ENCODE measurements around the gene ZFY. TPM values are rescaled to one million over a fixed set of nuclear protein-coding genes. Genes with fewer than 3 reads are reported as not detected.

Gene ZFY
- total and polyA plus RNA-seq, 7 experiments from 2014 or later: 20.2 to 34.5 (median 22.6) TPM; not detected in 2

DNA sequence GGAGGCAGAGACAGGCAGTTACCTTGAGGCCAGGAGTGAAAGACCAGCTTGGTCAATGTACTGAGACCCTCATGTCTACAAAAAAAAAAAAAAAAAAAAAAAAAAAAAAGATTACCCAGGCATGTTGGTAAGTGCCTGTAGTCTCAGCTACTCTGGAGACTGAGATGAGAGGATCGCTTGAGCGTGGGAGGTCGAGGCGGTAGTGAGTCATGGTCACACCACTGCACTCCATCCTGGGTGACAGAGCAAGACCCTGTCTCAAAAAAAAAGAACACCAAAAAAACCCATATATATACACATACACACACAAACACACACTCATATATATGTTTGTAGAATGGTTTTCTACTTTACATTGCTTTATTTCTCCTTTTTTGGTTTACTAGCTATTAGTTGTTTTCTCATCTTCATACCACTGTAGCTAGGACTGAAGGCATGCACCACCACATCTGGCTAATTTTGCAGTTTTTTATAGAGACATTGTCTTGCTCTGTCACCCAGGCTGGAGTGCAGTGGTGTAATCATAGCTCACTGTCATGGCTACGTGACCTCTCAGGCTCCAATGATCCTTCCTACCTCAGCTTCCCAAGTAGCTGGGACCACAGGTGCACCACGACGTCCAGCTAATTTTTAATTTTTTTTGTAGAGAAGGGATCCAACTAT, 14.5 kb downstream of the ZFY start:
- Mint-ChIP-seq H3K27me3 (no peaks in the 10 kb centered on the region), H3K36me3 (peaks cover 0 to 10% (median 0%) of the 10 kb centered on the region in 5 donors), H3K4me1 (peaks cover 0 to 56% (median 21%) of the 10 kb centered on the region in 7 donors), H3K27ac (no peak overlapping the region), H3K9me3 (no peaks in the 10 kb centered on the region), H3K4me3 (no peak overlapping the region)
- H3K4me3 ChIP-seq (ENCODE audit: low read length): no peak overlapping the region
- ChIA-PET CTCF (interaction anchor here (1.3 kb wide), 1 partner anchor 13 kb away, joined by 3 read pairs; no protein-coding TSS in a partner anchor), POLR2A (no interaction called here)
- intact Hi-C loops (cut with micrococcal nuclease): no loop called here
- ATAC-seq (no peak), DNase-seq (peak in 1 of 9 donors; percentile 24)
- H3K27ac ChIP-seq (ENCODE audit: low read depth, low read length): no peak overlapping the region
- H3K4me1 ChIP-seq (ENCODE audit: control insufficient read depth in 2 of 2, insufficient read depth in 2 of 2, low read length in 2 of 2): peaks cover 0 to 3% of the 10 kb centered on the region in 2 donors
- no peaks in the 10 kb centered on the region for H3K9me3 ChIP-seq (ENCODE audit: control insufficient read depth in 2 of 3, low read length in 3 of 3)
- no peaks in the 10 kb centered on the region for H3K27me3 ChIP-seq (ENCODE audit: control insufficient read depth in 2 of 2, insufficient read depth in 2 of 2, low read length in 2 of 2)
- no peaks in the 10 kb centered on the region for H3K36me3 ChIP-seq (ENCODE audit: control insufficient read depth in 2 of 3, insufficient read depth in 3 of 3, low read length in 3 of 3)

DNA sequence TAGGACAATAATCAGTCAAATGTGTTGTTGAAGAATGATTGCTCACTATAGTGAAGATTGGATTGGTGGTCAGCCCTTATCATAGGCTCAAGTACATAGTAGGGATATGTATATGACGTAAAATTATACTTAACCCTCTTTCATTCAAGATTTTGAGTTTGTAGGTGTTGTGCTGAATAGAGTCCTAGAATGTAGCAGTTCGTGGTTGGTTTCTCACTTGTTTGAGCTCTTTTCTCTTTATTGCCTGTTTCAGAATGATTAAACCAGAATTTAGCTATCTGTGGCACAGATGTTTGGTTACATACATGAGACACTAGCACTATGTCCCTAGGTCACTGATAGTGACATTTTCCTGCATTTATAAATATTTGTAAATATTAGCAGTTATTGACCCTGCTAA, 15.5 kb downstream of the ZFY start:
- ATAC-seq: no peak
- Mint-ChIP-seq H3K4me1 (peaks cover 0 to 63% (median 28%) of the 10 kb centered on the region in 7 donors), H3K27ac (no peak overlapping the region), H3K4me3 (peak overlapping the region in 1 of 10 donors; percentile 8), H3K36me3 (peaks cover 0 to 19% (median 0%) of the 10 kb centered on the region in 5 donors), H3K27me3 (no peaks in the 10 kb centered on the region), H3K9me3 (no peaks in the 10 kb centered on the region)
- CTCF ChIA-PET: interaction anchor here (1.3 kb wide), 1 partner anchor 14 kb away, joined by 3 read pairs; no protein-coding TSS in a partner anchor
- no peak overlapping the region for H3K27ac ChIP-seq (ENCODE audit: low read depth, low read length)
- no peaks in the 10 kb centered on the region for H3K9me3 ChIP-seq (ENCODE audit: control insufficient read depth in 2 of 3, low read length in 3 of 3)
- no peaks in the 10 kb centered on the region for H3K36me3 ChIP-seq (ENCODE audit: control insufficient read depth in 2 of 3, insufficient read depth in 3 of 3, low read length in 3 of 3)
- no peak overlapping the region for H3K4me3 ChIP-seq (ENCODE audit: low read length)
- intact Hi-C loops (cut with micrococcal nuclease): no loop called here
- H3K27me3 ChIP-seq (ENCODE audit: control insufficient read depth in 2 of 2, insufficient read depth in 2 of 2, low read length in 2 of 2): no peaks in the 10 kb centered on the region
- POLR2A ChIA-PET: interaction anchor here (0.6 kb wide), 1 partner anchor 9 kb away, joined by 3 read pairs; no protein-coding TSS in a partner anchor
- DNase-seq: no peak
- peaks cover 3 to 4% of the 10 kb centered on the region in 2 donors for H3K4me1 ChIP-seq (ENCODE audit: control insufficient read depth in 2 of 2, insufficient read depth in 2 of 2, low read length in 2 of 2)

DNA sequence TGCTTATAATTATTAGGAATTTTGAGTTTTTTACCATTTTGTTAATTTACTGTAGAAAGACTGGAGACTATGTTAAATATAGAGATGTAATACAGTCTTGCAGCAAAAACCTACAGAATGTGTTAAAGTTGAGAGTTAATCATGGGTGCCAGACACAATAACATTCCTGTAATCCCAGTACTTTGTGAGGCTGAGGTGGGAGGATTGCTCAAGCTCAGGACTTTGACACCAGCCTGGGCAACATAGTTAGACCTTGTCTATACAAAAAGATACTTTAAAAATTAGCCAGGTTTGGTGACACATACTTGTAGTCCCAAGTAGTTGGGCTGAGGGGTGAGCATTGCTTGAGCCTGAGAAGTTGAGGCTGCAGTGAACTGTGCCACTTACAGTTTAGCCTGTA, 17.7 kb downstream of the ZFY start:
- no peak for DNase-seq
- no peaks in the 10 kb centered on the region for H3K27me3 ChIP-seq (ENCODE audit: control insufficient read depth in 2 of 2, insufficient read depth in 2 of 2, low read length in 2 of 2)
- no peaks in the 10 kb centered on the region for H3K36me3 ChIP-seq (ENCODE audit: control insufficient read depth in 2 of 3, insufficient read depth in 3 of 3, low read length in 3 of 3)
- peaks cover 0 to 61% (median 29%) of the 10 kb centered on the region in 7 donors for H3K4me1 Mint-ChIP-seq
- peaks cover 0 to 24% (median 0%) of the 10 kb centered on the region in 5 donors for H3K36me3 Mint-ChIP-seq
- no peaks in the 10 kb centered on the region for H3K27me3 Mint-ChIP-seq
- no peaks in the 10 kb centered on the region for H3K9me3 Mint-ChIP-seq
- intact Hi-C loops (cut with micrococcal nuclease): no loop called here
- no peak for ATAC-seq
- no peak overlapping the region for H3K27ac ChIP-seq (ENCODE audit: low read depth, low read length)
- no peaks in the 10 kb centered on the region for H3K9me3 ChIP-seq (ENCODE audit: control insufficient read depth in 2 of 3, low read length in 3 of 3)
- H3K4me1 ChIP-seq (ENCODE audit: control insufficient read depth in 2 of 2, insufficient read depth in 2 of 2, low read length in 2 of 2): peaks cover 3 to 4% of the 10 kb centered on the region in 2 donors
- POLR2A ChIA-PET: no interaction called here
- H3K4me3 Mint-ChIP-seq: no peak overlapping the region
- H3K27ac Mint-ChIP-seq: no peak overlapping the region
- CTCF ChIA-PET: no interaction called here
- no peak overlapping the region for H3K4me3 ChIP-seq (ENCODE audit: low read length)

DNA sequence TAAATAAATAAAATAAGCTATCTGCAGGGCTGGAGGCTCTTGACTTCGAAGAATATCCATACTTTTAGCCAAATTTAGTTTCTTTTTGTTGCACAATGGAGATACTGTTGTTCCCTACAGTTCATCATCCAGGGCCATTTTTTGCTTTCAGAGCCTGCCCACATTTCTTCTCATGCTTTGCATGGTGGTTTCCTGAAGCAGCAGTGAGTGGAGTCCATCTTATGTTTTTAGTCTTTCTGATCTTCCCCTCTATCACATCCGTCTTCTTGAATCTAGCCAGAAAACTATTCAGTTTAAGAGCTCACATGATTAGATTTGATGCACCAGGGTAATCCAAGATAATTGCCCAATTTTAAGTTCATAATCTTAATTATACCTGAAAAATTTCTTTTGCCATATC, 19.6 kb downstream of the ZFY start:
- no peaks in the 10 kb centered on the region for H3K27me3 Mint-ChIP-seq
- peaks cover 0 to 29% (median 0%) of the 10 kb centered on the region in 5 donors for H3K36me3 Mint-ChIP-seq
- Histone ChIP-seq H3K36me3 (ENCODE audit: control insufficient read depth in 2 of 3, insufficient read depth in 3 of 3, low read length in 3 of 3) (no peaks in the 10 kb centered on the region), H3K27ac (ENCODE audit: low read depth, low read length) (no peak overlapping the region), H3K9me3 (ENCODE audit: control insufficient read depth in 2 of 3, low read length in 3 of 3) (no peaks in the 10 kb centered on the region), H3K27me3 (ENCODE audit: control insufficient read depth in 2 of 2, insufficient read depth in 2 of 2, low read length in 2 of 2) (no peaks in the 10 kb centered on the region), H3K4me1 (ENCODE audit: control insufficient read depth in 2 of 2, insufficient read depth in 2 of 2, low read length in 2 of 2) (peaks cover 3 to 4% of the 10 kb centered on the region in 2 donors), H3K4me3 (ENCODE audit: low read length) (no peak overlapping the region)
- CTCF ChIA-PET: no interaction called here
- H3K9me3 Mint-ChIP-seq: no peaks in the 10 kb centered on the region
- no peak for ATAC-seq
- peaks cover 0 to 60% (median 23%) of the 10 kb centered on the region in 7 donors for H3K4me1 Mint-ChIP-seq
- H3K4me3 Mint-ChIP-seq: no peak overlapping the region
- no peak for DNase-seq
- POLR2A ChIA-PET: no interaction called here
- H3K27ac Mint-ChIP-seq: peak overlapping the region in 1 of 9 donors; percentile 24
- intact Hi-C loops (cut with micrococcal nuclease): no loop called here

DNA sequence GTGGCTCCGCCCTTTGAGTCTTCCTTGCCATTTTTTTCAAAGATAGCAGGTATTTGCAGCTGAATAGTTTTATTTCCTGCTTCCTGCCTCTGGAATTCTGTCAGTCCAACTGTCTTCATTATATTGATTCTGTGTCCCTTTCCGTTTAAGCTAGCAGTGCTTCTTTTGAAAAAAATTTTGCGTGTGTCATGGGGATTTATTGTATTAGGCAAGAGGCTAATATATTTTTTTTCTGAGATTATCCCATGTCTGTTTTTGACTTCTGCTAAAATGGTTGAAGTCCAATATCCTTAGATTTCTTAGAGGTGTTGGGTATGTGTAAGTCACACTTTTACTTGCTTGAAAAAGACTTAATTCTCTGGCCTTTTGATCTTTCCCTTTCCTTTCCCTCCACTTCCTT, 20.4 kb downstream of the ZFY start:
- ChIA-PET CTCF (interaction anchor here (1.2 kb wide), 1 partner anchor 9 kb away, joined by 3 read pairs; no protein-coding TSS in a partner anchor), POLR2A (no interaction called here)
- Mint-ChIP-seq H3K27me3 (no peaks in the 10 kb centered on the region), H3K4me1 (peaks cover 0 to 61% (median 19%) of the 10 kb centered on the region in 7 donors), H3K4me3 (peak overlapping the region in 2 of 10 donors; percentile 25 to 58), H3K9me3 (no peaks in the 10 kb centered on the region), H3K36me3 (peaks cover 0 to 37% (median 0%) of the 10 kb centered on the region in 5 donors), H3K27ac (no peak overlapping the region)
- DNase-seq (no peak), ATAC-seq (no peak)
- Histone ChIP-seq H3K4me3 (ENCODE audit: low read length) (no peak overlapping the region), H3K4me1 (ENCODE audit: control insufficient read depth in 2 of 2, insufficient read depth in 2 of 2, low read length in 2 of 2) (peaks cover 3 to 4% of the 10 kb centered on the region in 2 donors), H3K27me3 (ENCODE audit: control insufficient read depth in 2 of 2, insufficient read depth in 2 of 2, low read length in 2 of 2) (no peaks in the 10 kb centered on the region), H3K9me3 (ENCODE audit: control insufficient read depth in 2 of 3, low read length in 3 of 3) (no peaks in the 10 kb centered on the region), H3K27ac (ENCODE audit: low read depth, low read length) (no peak overlapping the region), H3K36me3 (ENCODE audit: control insufficient read depth in 2 of 3, insufficient read depth in 3 of 3, low read length in 3 of 3) (no peaks in the 10 kb centered on the region)
- intact Hi-C loops (cut with micrococcal nuclease): no loop called here

DNA sequence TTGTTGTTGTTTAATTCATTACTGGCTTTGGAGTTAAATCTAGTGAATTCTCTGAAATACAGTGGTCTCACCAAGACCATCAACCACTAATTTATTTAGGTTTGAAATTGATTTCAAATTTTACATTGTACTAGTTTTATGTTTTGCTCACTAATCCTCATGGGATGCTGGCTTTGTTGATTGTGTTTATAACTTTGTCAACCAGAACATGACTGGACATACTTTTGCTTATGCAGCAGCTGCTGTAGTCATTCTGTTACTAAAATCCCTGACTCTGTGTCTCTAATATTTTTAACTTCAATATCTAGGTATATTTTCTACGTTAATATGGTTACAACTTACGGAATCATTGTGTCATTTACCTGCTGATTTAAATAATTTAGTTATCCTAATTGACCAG, 26.9 kb downstream of the ZFY start:
- H3K4me1 ChIP-seq (ENCODE audit: control insufficient read depth in 2 of 2, insufficient read depth in 2 of 2, low read length in 2 of 2): no peaks in the 10 kb centered on the region
- no peak for DNase-seq
- Mint-ChIP-seq H3K4me1 (peaks cover 0 to 45% (median 0%) of the 10 kb centered on the region in 7 donors), H3K9me3 (no peaks in the 10 kb centered on the region), H3K27ac (no peak overlapping the region), H3K4me3 (no peak overlapping the region), H3K36me3 (peaks cover 0 to 26% (median 0%) of the 10 kb centered on the region in 5 donors), H3K27me3 (no peaks in the 10 kb centered on the region)
- ChIA-PET POLR2A (no interaction called here), CTCF (no interaction called here)
- no peaks in the 10 kb centered on the region for H3K27me3 ChIP-seq (ENCODE audit: control insufficient read depth in 2 of 2, insufficient read depth in 2 of 2, low read length in 2 of 2)
- H3K27ac ChIP-seq (ENCODE audit: low read depth, low read length): no peak overlapping the region
- no peaks in the 10 kb centered on the region for H3K9me3 ChIP-seq (ENCODE audit: control insufficient read depth in 2 of 3, low read length in 3 of 3)
- H3K4me3 ChIP-seq (ENCODE audit: low read length): no peak overlapping the region
- no peaks in the 10 kb centered on the region for H3K36me3 ChIP-seq (ENCODE audit: control insufficient read depth in 2 of 3, insufficient read depth in 3 of 3, low read length in 3 of 3)
- ATAC-seq: no peak
- intact Hi-C loops (cut with micrococcal nuclease): no loop called here

DNA sequence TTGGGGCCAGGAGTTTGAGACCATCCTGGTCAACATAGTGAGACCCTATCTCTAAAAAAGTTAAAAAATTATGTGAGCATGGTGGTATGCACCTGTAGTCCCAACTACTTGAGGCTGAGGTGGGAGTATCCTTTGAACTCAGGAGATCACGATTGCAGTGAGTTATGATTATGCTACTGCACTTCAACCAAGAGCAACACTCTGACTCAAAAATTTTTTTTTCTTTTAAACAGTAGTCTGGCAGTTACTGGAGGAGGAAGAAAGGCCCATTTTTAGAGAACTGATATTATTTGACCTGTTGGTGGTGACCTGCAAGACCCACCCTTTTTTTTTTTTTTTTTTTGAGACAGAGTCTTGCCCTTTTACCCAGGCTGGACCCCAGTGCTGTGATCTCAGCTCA, 29.6 kb downstream of the ZFY start:
- H3K36me3 ChIP-seq (ENCODE audit: control insufficient read depth in 2 of 3, insufficient read depth in 3 of 3, low read length in 3 of 3): no peaks in the 10 kb centered on the region
- POLR2A ChIA-PET: no interaction called here
- H3K27me3 ChIP-seq (ENCODE audit: control insufficient read depth in 2 of 2, insufficient read depth in 2 of 2, low read length in 2 of 2): no peaks in the 10 kb centered on the region
- ATAC-seq (no peak), DNase-seq (no peak)
- CTCF ChIA-PET: no interaction called here
- no peak overlapping the region for H3K4me3 ChIP-seq (ENCODE audit: low read length)
- Mint-ChIP-seq H3K9me3 (no peaks in the 10 kb centered on the region), H3K27me3 (no peaks in the 10 kb centered on the region), H3K36me3 (peaks cover 0 to 21% (median 0%) of the 10 kb centered on the region in 5 donors), H3K4me3 (no peak overlapping the region), H3K4me1 (peaks cover 0 to 49% (median 9%) of the 10 kb centered on the region in 7 donors), H3K27ac (no peak overlapping the region)
- intact Hi-C loops (cut with micrococcal nuclease): no loop called here
- no peak overlapping the region for H3K27ac ChIP-seq (ENCODE audit: low read depth, low read length)
- H3K9me3 ChIP-seq (ENCODE audit: control insufficient read depth in 2 of 3, low read length in 3 of 3): no peaks in the 10 kb centered on the region
- peaks cover 0 to 7% of the 10 kb centered on the region in 2 donors for H3K4me1 ChIP-seq (ENCODE audit: control insufficient read depth in 2 of 2, insufficient read depth in 2 of 2, low read length in 2 of 2)
